Measurements from ENCODE around the gene CHADL.

DNA sequence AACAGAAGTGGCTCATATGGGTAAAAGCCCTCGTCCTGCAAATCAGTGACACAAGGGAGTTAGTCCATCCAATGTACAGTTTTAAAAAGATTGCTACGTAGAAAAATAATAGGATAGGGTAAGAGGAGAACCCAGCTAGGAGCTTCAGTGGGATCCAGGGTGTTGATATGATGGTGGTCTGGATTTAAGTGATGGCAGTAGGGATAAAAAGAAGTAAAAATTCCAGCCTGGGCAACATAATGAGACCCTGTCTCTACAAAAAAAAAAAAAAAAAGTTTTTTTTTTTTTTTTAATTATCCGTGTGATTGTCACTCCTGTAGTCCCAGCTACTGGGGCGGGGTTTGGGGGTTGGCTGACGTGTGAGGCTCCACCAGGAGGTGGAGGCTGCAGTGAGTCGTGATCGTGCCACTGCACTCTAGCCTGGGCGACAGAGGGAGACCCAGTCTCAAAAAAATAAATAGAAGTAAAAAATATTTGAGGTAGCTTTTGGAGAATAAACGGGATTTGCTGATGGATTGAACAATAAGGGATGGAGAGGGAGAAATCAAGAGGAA lies 42.6 kb downstream of the CHADL start:
- TF ChIP-seq, protein P1, sequence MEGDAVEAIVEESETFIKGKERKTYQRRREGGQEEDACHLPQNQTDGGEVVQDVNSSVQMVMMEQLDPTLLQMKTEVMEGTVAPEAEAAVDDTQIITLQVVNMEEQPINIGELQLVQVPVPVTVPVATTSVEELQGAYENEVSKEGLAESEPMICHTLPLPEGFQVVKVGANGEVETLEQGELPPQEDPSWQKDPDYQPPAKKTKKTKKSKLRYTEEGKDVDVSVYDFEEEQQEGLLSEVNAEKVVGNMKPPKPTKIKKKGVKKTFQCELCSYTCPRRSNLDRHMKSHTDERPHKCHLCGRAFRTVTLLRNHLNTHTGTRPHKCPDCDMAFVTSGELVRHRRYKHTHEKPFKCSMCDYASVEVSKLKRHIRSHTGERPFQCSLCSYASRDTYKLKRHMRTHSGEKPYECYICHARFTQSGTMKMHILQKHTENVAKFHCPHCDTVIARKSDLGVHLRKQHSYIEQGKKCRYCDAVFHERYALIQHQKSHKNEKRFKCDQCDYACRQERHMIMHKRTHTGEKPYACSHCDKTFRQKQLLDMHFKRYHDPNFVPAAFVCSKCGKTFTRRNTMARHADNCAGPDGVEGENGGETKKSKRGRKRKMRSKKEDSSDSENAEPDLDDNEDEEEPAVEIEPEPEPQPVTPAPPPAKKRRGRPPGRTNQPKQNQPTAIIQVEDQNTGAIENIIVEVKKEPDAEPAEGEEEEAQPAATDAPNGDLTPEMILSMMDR (IDR thresholded peaks at IDR 0.05 in 4 of 5, conservative IDR thresholded peaks at IDR 0.05 in 1 of 5), result no peak
- no peak for TF ChIP-seq POLR2A (IDR thresholded peaks at IDR 0.05)
